ENCODE measurements around the gene CNOT10.

- TF ChIP-seq CTCF (conservative IDR thresholded peaks at IDR 0.05 in 1 of 2, IDR thresholded peaks at IDR 0.05 in 1 of 2; ENCODE audit: low read depth in 1 of 2, low read length in 2 of 2) (no peak), EZH2 (IDR thresholded peaks at IDR 0.05; ENCODE audit: low read length, missing control alignments) (no peak)
Observed at GRCh38 chr3:32820430-32820829, 135.4 kb downstream of the CNOT10 start.
